Measurements from ENCODE around the gene AHCY. TPM values are rescaled to one million over a fixed set of nuclear protein-coding genes. Genes with fewer than 3 reads are reported as not detected.
"Not testable (repeated sequence)": the region's sequence is repeated elsewhere in the genome, so short reads cannot be mapped to it uniquely, and the experiment has no call there.

The AHCY gene
- total and polyA plus RNA-seq, 8 donors: 32.7 to 126 (median 90.9) TPM

GRCh38 chr20:34242879-34243278 is 60.3 kb downstream of the AHCY start:
- no peak overlapping the region for H3K4me3 ChIP-seq
- TF ChIP-seq EP300 (IDR thresholded peaks at IDR 0.05) (no peak), POLR2AphosphoS5 (IDR thresholded peaks at IDR 0.05) (no peak)
- WGBS, 5 donors: 57 to 92% (median 75%) methylated on average over 1 of the region's 1 CpG

GRCh38 chr20:34242015-34242414 is 61.1 kb downstream of the AHCY start:
- H3K4me1 ChIP-seq; intact Hi-C loops (cut with DNase I; ENCODE audit: low total_unique reads); H3K27ac ChIP-seq; H3K27me3 ChIP-seq; H3K4me3 ChIP-seq; DNase-seq; H3K36me3 ChIP-seq: not testable (repeated sequence)
- 82 to 88% (median 87%) methylated on average over 4 of the region's 4 CpGs for WGBS, 5 donors
- peaks cover 0 to 18% (median 8%) of the 10 kb centered on the region in 4 donors for H3K9me3 ChIP-seq

More at GRCh38 chr20:34242879-34243278, 60.3 kb downstream of the AHCY start:
- Histone ChIP-seq H3K27me3 (no peaks in the 10 kb centered on the region), H3K4me1 (no peaks in the 10 kb centered on the region), H3K9me3 (peaks cover 0 to 9% (median 4%) of the 10 kb centered on the region in 4 donors), H3K27ac (no peak overlapping the region), H3K36me3 (no peaks in the 10 kb centered on the region)
- intact Hi-C loops (cut with DNase I; ENCODE audit: low total_unique reads): no loop called here
- no peak for DNase-seq

- no peaks in the 10 kb centered on the region for H3K27me3 ChIP-seq
- no peak for DNase-seq
- no peak within 1 kb of the TSS for H3K27ac ChIP-seq
- no peak within 1 kb of the TSS for H3K4me3 ChIP-seq
- H3K9me3 ChIP-seq: peaks cover 0 to 21% (median 9%) of the 10 kb centered on the region in 4 donors
- no peaks in the 10 kb centered on the region for H3K36me3 ChIP-seq
- no peak for TF ChIP-seq POLR2AphosphoS5 (IDR thresholded peaks at IDR 0.05)
- TF ChIP-seq EP300 (IDR thresholded peaks at IDR 0.05): no peak
- TF ChIP-seq POLR2A (IDR thresholded peaks at IDR 0.05): no peak
- 65 to 76% (median 71%) methylated on average over 9 of the region's 9 CpGs for WGBS, 5 donors
- no peaks in the 10 kb centered on the region for H3K4me1 ChIP-seq
- intact Hi-C loops (cut with DNase I; ENCODE audit: low total_unique reads): no loop called here
These were observed 62.2 kb downstream of the AHCY start, which contains the start of gene ASIP for GRCh38 chr20:34240693-34241615. Gene ASIP, plus strand, starts transcription at chr20:34241423. Its CDS starts 18,952 bp downstream, at chr20:34260375.

GRCh38 chr20:34240121-34240520 is 63.0 kb downstream of the AHCY start:
- DNase-seq: no peak
- Histone ChIP-seq H3K27me3 (no peaks in the 10 kb centered on the region), H3K27ac (no peak overlapping the region), H3K36me3 (no peaks in the 10 kb centered on the region), H3K9me3 (peaks cover 0 to 21% (median 9%) of the 10 kb centered on the region in 4 donors), H3K4me3 (no peak overlapping the region), H3K4me1 (no peaks in the 10 kb centered on the region)
- TF ChIP-seq CTCF (IDR thresholded peaks at IDR 0.05) (no peak), EP300 (IDR thresholded peaks at IDR 0.05) (no peak), POLR2AphosphoS5 (IDR thresholded peaks at IDR 0.05) (no peak), POLR2A (IDR thresholded peaks at IDR 0.05) (no peak)
- intact Hi-C loops (cut with DNase I; ENCODE audit: low total_unique reads): no loop called here
- WGBS, 5 donors: 93 to 100% (median 96%) methylated on average over 1 of the region's 1 CpG

- no peaks in the 10 kb centered on the region for H3K36me3 ChIP-seq
- TF ChIP-seq POLR2AphosphoS5 (IDR thresholded peaks at IDR 0.05) (no peak), EP300 (IDR thresholded peaks at IDR 0.05) (no peak), CTCF (IDR thresholded peaks at IDR 0.05) (no peak)
- DNase-seq: no peak
- no peaks in the 10 kb centered on the region for H3K27me3 ChIP-seq
- H3K27ac ChIP-seq: no peak overlapping the region
- 87 to 100% (median 88%) methylated on average over 2 of the region's 2 CpGs for WGBS, 5 donors
- peaks cover 0 to 21% (median 9%) of the 10 kb centered on the region in 4 donors for H3K9me3 ChIP-seq
- no peak overlapping the region for H3K4me3 ChIP-seq
- intact Hi-C loops (cut with DNase I; ENCODE audit: low total_unique reads): no loop called here
- H3K4me1 ChIP-seq: no peaks in the 10 kb centered on the region
These were observed 65.2 kb downstream of the AHCY start for GRCh38 chr20:34237942-34238341.

Data from stomach (tissue), 9 donors.